T-helper 17 cell (primary cell): ENCODE data around the gene BDH1. TPM values are rescaled to one million over a fixed set of nuclear protein-coding genes. Genes with fewer than 3 reads are reported as not detected.
"Not testable (repeated sequence)": the region's sequence is repeated elsewhere in the genome, so short reads cannot be mapped to it uniquely, and the experiment has no call there.

Source experiments
- ATAC-seq: fragments of 150-1000 bp; cut with Tn5 transposase; 2 replicates; pipeline ENCODE4 v1.10.0; 2021; ENCODE audit warnings: mild to moderate bottlenecking, moderate library complexity
- DNase-seq, 3 donors: peaks; one replicate each; pipeline versions ENCODE4 v3.0.0 to v3.0.0-alpha.2; 2020 to 2021
- H3K9me3 ChIP-seq: one replicate; pipeline ENCODE4 v1.7.0; 2013; ENCODE audit warnings: low read length, mild to moderate bottlenecking; ENCODE audit not compliant: control insufficient read depth, poor library complexity, severe bottlenecking
- H3K27ac Mint-ChIP-seq: one replicate; pipeline ENCODE4 v1.8.0; 2022; ENCODE audit warnings: mild to moderate bottlenecking, moderate library complexity, mixed read lengths
- H3K27me3 Mint-ChIP-seq: one replicate; pipeline ENCODE4 v1.8.0; 2022; ENCODE audit warnings: mixed read lengths
- H3K36me3 Mint-ChIP-seq: one replicate; pipeline ENCODE4 v1.8.0; 2022; ENCODE audit warnings: low read depth, mixed read lengths
- H3K4me1 Mint-ChIP-seq: one replicate; pipeline ENCODE4 v1.8.0; 2022; ENCODE audit warnings: mild to moderate bottlenecking, mixed read lengths
- H3K4me3 Mint-ChIP-seq: one replicate; pipeline ENCODE4 v1.8.0; 2022; ENCODE audit warnings: mild to moderate bottlenecking, moderate library complexity, mixed read lengths
- total RNA-seq, 4 donors: library from RNA in 2 of 4; stranded (reverse) in 2 of 4; gene quantifications; one replicate each; pipeline ENCODE4 v1.2.3 and lab custom pipeline; 2022 to 2026

BDH1 gene
- total RNA-seq, 2 donors from 2014 or later = 20.7 to 22.4 TPM

- peaks cover 19% of the 10 kb centered on the region for H3K4me1 Mint-ChIP-seq
- H3K9me3 ChIP-seq = no peaks in the 10 kb centered on the region
- peaks cover 5% of the 10 kb centered on the region for H3K27me3 Mint-ChIP-seq
- H3K36me3 Mint-ChIP-seq = peaks cover 2% of the 10 kb centered on the region
- H3K27ac Mint-ChIP-seq = peak overlapping the region; percentile 89
- DNase-seq = no peak
- ATAC-seq = no peak
- H3K4me3 Mint-ChIP-seq = no peak overlapping the region
Measured at GRCh38 chr3:197591816-197592215, 36.0 kb upstream of the BDH1 start.

- H3K27ac Mint-ChIP-seq = no peak overlapping the region
- ATAC-seq (no peak), DNase-seq (no peak)
- H3K4me3 Mint-ChIP-seq = no peak overlapping the region
- H3K9me3 ChIP-seq = no peaks in the 10 kb centered on the region
- H3K4me1 Mint-ChIP-seq = peaks cover 16% of the 10 kb centered on the region
- H3K27me3 Mint-ChIP-seq = peaks cover 5% of the 10 kb centered on the region
- peaks cover 2% of the 10 kb centered on the region for H3K36me3 Mint-ChIP-seq
Measured at GRCh38 chr3:197590313-197590962, 34.7 kb upstream of the BDH1 start.

- Mint-ChIP-seq H3K27ac (no peak overlapping the region), H3K4me1 (peaks cover 16% of the 10 kb centered on the region), H3K27me3 (peaks cover 10% of the 10 kb centered on the region), H3K4me3 (no peak overlapping the region), H3K36me3 (peaks cover 2% of the 10 kb centered on the region)
- ATAC-seq = no peak
- no peak for DNase-seq
- no peaks in the 10 kb centered on the region for H3K9me3 ChIP-seq
Measured at GRCh38 chr3:197589545-197589944, 33.8 kb upstream of the BDH1 start.

GRCh38 chr3:197586768-197587167 is 31.0 kb upstream of the BDH1 start:
- not testable (repeated sequence) for H3K4me3 Mint-ChIP-seq, H3K36me3 Mint-ChIP-seq, ATAC-seq, H3K9me3 ChIP-seq, H3K27ac Mint-ChIP-seq, DNase-seq, H3K4me1 Mint-ChIP-seq
- H3K27me3 Mint-ChIP-seq = peaks cover 11% of the 10 kb centered on the region

GRCh38 chr3:197586181-197586580 is 30.4 kb upstream of the BDH1 start:
- no peaks in the 10 kb centered on the region for H3K36me3 Mint-ChIP-seq
- ATAC-seq = no peak
- no peak for DNase-seq
- H3K27ac Mint-ChIP-seq = no peak overlapping the region
- H3K9me3 ChIP-seq = no peaks in the 10 kb centered on the region
- H3K27me3 Mint-ChIP-seq = peaks cover 11% of the 10 kb centered on the region
- no peaks in the 10 kb centered on the region for H3K4me1 Mint-ChIP-seq
- H3K4me3 Mint-ChIP-seq = no peak overlapping the region

- ATAC-seq = no peak
- peak overlapping the region; percentile 37 for H3K27ac Mint-ChIP-seq
- H3K4me1 Mint-ChIP-seq = no peaks in the 10 kb centered on the region
Measured at GRCh38 chr3:197584733-197585132, 29.0 kb upstream of the BDH1 start.

GRCh38 chr3:197583371-197583770 is 27.6 kb upstream of the BDH1 start:
- ATAC-seq (no peak), DNase-seq (no peak)
- H3K36me3 Mint-ChIP-seq = no peaks in the 10 kb centered on the region
- no peaks in the 10 kb centered on the region for H3K4me1 Mint-ChIP-seq
- no peak overlapping the region for H3K27ac Mint-ChIP-seq
- peaks cover 11% of the 10 kb centered on the region for H3K27me3 Mint-ChIP-seq
- H3K4me3 Mint-ChIP-seq = no peak overlapping the region
- H3K9me3 ChIP-seq = no peaks in the 10 kb centered on the region

More at GRCh38 chr3:197584733-197585132, 29.0 kb upstream of the BDH1 start:
- H3K9me3 ChIP-seq = no peaks in the 10 kb centered on the region
- no peaks in the 10 kb centered on the region for H3K36me3 Mint-ChIP-seq
- DNase-seq = no peak
- peaks cover 11% of the 10 kb centered on the region for H3K27me3 Mint-ChIP-seq
- no peak overlapping the region for H3K4me3 Mint-ChIP-seq

- DNase-seq (no peak), ATAC-seq (no peak)
- Mint-ChIP-seq H3K27me3 (peaks cover 17% of the 10 kb centered on the region), H3K36me3 (no peaks in the 10 kb centered on the region), H3K4me3 (no peak overlapping the region), H3K27ac (no peak overlapping the region), H3K4me1 (no peaks in the 10 kb centered on the region)
- H3K9me3 ChIP-seq = no peaks in the 10 kb centered on the region
Measured at GRCh38 chr3:197580253-197580691, 24.5 kb upstream of the BDH1 start.

GRCh38 chr3:197578376-197578775 is 22.6 kb upstream of the BDH1 start:
- H3K36me3 Mint-ChIP-seq = no peaks in the 10 kb centered on the region
- H3K9me3 ChIP-seq = no peaks in the 10 kb centered on the region
- peak overlapping the region; percentile 28 for H3K4me3 Mint-ChIP-seq
- H3K4me1 Mint-ChIP-seq = no peaks in the 10 kb centered on the region
- no peak for ATAC-seq
- peaks cover 20% of the 10 kb centered on the region for H3K27me3 Mint-ChIP-seq
- H3K27ac Mint-ChIP-seq = no peak overlapping the region
- DNase-seq = no peak

- H3K4me1 Mint-ChIP-seq = no peaks in the 10 kb centered on the region
- H3K9me3 ChIP-seq = no peaks in the 10 kb centered on the region
- H3K4me3 Mint-ChIP-seq = no peak overlapping the region
- no peak for DNase-seq
- no peak overlapping the region for H3K27ac Mint-ChIP-seq
- ATAC-seq = no peak
- H3K36me3 Mint-ChIP-seq = no peaks in the 10 kb centered on the region
- H3K27me3 Mint-ChIP-seq = peaks cover 20% of the 10 kb centered on the region
Measured at GRCh38 chr3:197577366-197578074, 21.8 kb upstream of the BDH1 start.

GRCh38 chr3:197576838-197577237 is 21.1 kb upstream of the BDH1 start:
- H3K4me1 Mint-ChIP-seq = no peaks in the 10 kb centered on the region
- H3K4me3 Mint-ChIP-seq = no peak overlapping the region
- DNase-seq (no peak), ATAC-seq (no peak)
- H3K27me3 Mint-ChIP-seq = peaks cover 20% of the 10 kb centered on the region
- no peaks in the 10 kb centered on the region for H3K9me3 ChIP-seq
- no peak overlapping the region for H3K27ac Mint-ChIP-seq
- no peaks in the 10 kb centered on the region for H3K36me3 Mint-ChIP-seq

GRCh38 chr3:197575362-197575761 is 19.6 kb upstream of the BDH1 start:
- Mint-ChIP-seq H3K27ac (no peak overlapping the region), H3K27me3 (peaks cover 22% of the 10 kb centered on the region), H3K4me1 (no peaks in the 10 kb centered on the region), H3K36me3 (no peaks in the 10 kb centered on the region), H3K4me3 (no peak overlapping the region)
- no peak for DNase-seq
- ATAC-seq = no peak
- H3K9me3 ChIP-seq = no peaks in the 10 kb centered on the region

GRCh38 chr3:197574396-197574991 is 18.7 kb upstream of the BDH1 start:
- H3K27ac Mint-ChIP-seq, ATAC-seq, H3K9me3 ChIP-seq, H3K36me3 Mint-ChIP-seq, H3K4me1 Mint-ChIP-seq, DNase-seq, H3K4me3 Mint-ChIP-seq: not testable (repeated sequence)
- H3K27me3 Mint-ChIP-seq = peaks cover 31% of the 10 kb centered on the region
